GM18499 (cell line): ENCODE results near the gene PROM1.

ENCODE experiments used
- ATAC-seq: cut with Tn5 transposase; IDR thresholded peaks from one replicate; pipeline ENCODE4 v1.9.1; 2021; ENCODE audit warnings: moderate number of reproducible peaks; ENCODE audit not compliant: insufficient read depth, unreplicated experiment

PROM1 gene

GRCh38 chr4:15958562-15958961, 125.3 kb downstream of the PROM1 start:
- ATAC-seq = no peak

GRCh38 chr4:15956179-15956850, 127.5 kb downstream of the PROM1 start:
- ATAC-seq = peak; percentile 72

GRCh38 chr4:15955670-15956069, 128.2 kb downstream of the PROM1 start:
- no peak for ATAC-seq

- no peak for ATAC-seq
Measured at GRCh38 chr4:15953625-15954024, 130.2 kb downstream of the PROM1 start.

- no peak for ATAC-seq
Measured at GRCh38 chr4:15951781-15952180, 132.0 kb downstream of the PROM1 start.

GRCh38 chr4:15948826-15949225, 135.0 kb downstream of the PROM1 start:
- ATAC-seq = no peak

- ATAC-seq = no peak
Measured at GRCh38 chr4:15947684-15948083, 136.1 kb downstream of the PROM1 start.

- no peak for ATAC-seq
Measured at GRCh38 chr4:15945516-15945915, 138.3 kb downstream of the PROM1 start.

- no peak for ATAC-seq
Measured at GRCh38 chr4:15944895-15945294, 138.9 kb downstream of the PROM1 start.

- no peak for ATAC-seq
Measured at GRCh38 chr4:15942283-15942682, 141.5 kb downstream of the PROM1 start.

- no peak for ATAC-seq
Measured at GRCh38 chr4:15938640-15939039, 145.2 kb downstream of the PROM1 start, which contains the start of gene FGFBP1. FGFBP1 (minus strand) TSS chr4:15938740; CDS start chr4:15936632, 2,108 bp downstream.

GRCh38 chr4:15938182-15938581, 145.6 kb downstream of the PROM1 start:
- ATAC-seq = no peak

- ATAC-seq = no peak
Measured at GRCh38 chr4:15936495-15936894, 147.3 kb downstream of the PROM1 start.

- no peak for ATAC-seq
Measured at GRCh38 chr4:15935504-15936402, 148.1 kb downstream of the PROM1 start.

- no peak for ATAC-seq
Measured at GRCh38 chr4:15934259-15934658, 149.6 kb downstream of the PROM1 start.

- no peak for ATAC-seq
Measured at GRCh38 chr4:15931451-15932210, 152.2 kb downstream of the PROM1 start.

- no peak for ATAC-seq
Measured at GRCh38 chr4:15930314-15930713, 153.5 kb downstream of the PROM1 start.

- ATAC-seq = no peak
Measured at GRCh38 chr4:15929540-15929939, 154.3 kb downstream of the PROM1 start.

- ATAC-seq = no peak
Measured at GRCh38 chr4:15928883-15929282, 154.9 kb downstream of the PROM1 start.

- no peak for ATAC-seq
Measured at GRCh38 chr4:15926486-15926885, 157.3 kb downstream of the PROM1 start.

- ATAC-seq = no peak
Measured at GRCh38 chr4:15925830-15926229, 158.0 kb downstream of the PROM1 start.
